Cardiac fibroblast (primary cell): ENCODE measurements around the gene UBA7.

Experiments
- DNase-seq, 2 donors: peaks; one replicate each; pipeline versions ENCODE4 v3.0.0 to v3.0.0-alpha.2; 2010; ENCODE audit warnings: low read depth in 2 of 2
- H3K4me3 ChIP-seq, 2 donors: replicated peaks in 1 of 2; 1 replicate in 1 of 2; 2 replicates in 1 of 2; pipeline ENCODE4 v1.5.1; 2011; ENCODE audit warnings: low read depth in 2 of 2, low read length in 2 of 2, mild to moderate bottlenecking in 2 of 2, moderate library complexity in 1 of 2
- CTCF ChIP-seq: IDR thresholded peaks from one replicate; pipeline ENCODE4 v1.5.1; 2011; ENCODE audit warnings: low read depth, mild to moderate bottlenecking, low read length, inconsistent platforms

UBA7 gene

GRCh38 chr3:49756036-49756435 lies 57.7 kb downstream of the UBA7 start:
- no peak for DNase-seq
- no peak overlapping the region for H3K4me3 ChIP-seq
- no peak for TF ChIP-seq CTCF
